Neural progenitor cell (in vitro differentiated cells): ENCODE data around the gene POU5F2.

Experiments
- EZH2 ChIP-seq: fragments of 200-600 bp; sonication (generic); IDR thresholded peaks from 2 replicates; pipeline ENCODE4 v1.6.1; 2017; ENCODE audit warnings: antibody characterized with exemption, mild to moderate bottlenecking, moderate library complexity
- EZH2phosphoT487 ChIP-seq: fragments of 200-600 bp; sonication (generic); IDR thresholded peaks from 2 replicates; pipeline ENCODE4 v1.6.1; 2017; ENCODE audit warnings: antibody characterized with exemption
- TF ChIP-seq, protein P1 (sequence below): fragments of 200-600 bp; sonication (generic); IDR thresholded peaks from 2 replicates; pipeline ENCODE4 v1.5.1; 2017; ENCODE audit warnings: antibody characterized with exemption, mild to moderate bottlenecking

DNA sequence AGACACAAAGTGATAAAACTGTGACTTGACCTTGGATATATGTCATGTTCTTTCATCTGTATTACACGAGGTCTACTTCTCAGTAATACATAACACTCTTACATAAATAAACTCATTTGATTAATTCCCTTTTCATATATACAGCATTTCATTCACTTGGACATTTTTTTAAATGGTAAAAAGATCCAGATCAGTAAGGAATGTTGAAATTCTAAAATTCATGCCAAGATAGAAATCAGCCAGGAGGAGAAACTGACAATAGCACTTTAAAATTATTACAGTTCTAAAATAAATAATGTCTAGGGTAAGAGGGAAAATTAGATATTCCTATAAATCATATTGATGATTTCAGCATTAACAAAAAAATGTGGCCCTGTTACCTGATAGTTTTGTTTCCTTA, 46.2 kb upstream of the POU5F2 start:
- TF ChIP-seq EZH2 (no peak), EZH2phosphoT487 (no peak)
- TF ChIP-seq, protein P1, sequence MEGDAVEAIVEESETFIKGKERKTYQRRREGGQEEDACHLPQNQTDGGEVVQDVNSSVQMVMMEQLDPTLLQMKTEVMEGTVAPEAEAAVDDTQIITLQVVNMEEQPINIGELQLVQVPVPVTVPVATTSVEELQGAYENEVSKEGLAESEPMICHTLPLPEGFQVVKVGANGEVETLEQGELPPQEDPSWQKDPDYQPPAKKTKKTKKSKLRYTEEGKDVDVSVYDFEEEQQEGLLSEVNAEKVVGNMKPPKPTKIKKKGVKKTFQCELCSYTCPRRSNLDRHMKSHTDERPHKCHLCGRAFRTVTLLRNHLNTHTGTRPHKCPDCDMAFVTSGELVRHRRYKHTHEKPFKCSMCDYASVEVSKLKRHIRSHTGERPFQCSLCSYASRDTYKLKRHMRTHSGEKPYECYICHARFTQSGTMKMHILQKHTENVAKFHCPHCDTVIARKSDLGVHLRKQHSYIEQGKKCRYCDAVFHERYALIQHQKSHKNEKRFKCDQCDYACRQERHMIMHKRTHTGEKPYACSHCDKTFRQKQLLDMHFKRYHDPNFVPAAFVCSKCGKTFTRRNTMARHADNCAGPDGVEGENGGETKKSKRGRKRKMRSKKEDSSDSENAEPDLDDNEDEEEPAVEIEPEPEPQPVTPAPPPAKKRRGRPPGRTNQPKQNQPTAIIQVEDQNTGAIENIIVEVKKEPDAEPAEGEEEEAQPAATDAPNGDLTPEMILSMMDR = no peak
